ENCODE data around the gene COL27A1. TPM values are rescaled to one million over a fixed set of nuclear protein-coding genes. Genes with fewer than 3 reads are reported as not detected.

The COL27A1 gene
- 8.9 TPM for total RNA-seq

DNA sequence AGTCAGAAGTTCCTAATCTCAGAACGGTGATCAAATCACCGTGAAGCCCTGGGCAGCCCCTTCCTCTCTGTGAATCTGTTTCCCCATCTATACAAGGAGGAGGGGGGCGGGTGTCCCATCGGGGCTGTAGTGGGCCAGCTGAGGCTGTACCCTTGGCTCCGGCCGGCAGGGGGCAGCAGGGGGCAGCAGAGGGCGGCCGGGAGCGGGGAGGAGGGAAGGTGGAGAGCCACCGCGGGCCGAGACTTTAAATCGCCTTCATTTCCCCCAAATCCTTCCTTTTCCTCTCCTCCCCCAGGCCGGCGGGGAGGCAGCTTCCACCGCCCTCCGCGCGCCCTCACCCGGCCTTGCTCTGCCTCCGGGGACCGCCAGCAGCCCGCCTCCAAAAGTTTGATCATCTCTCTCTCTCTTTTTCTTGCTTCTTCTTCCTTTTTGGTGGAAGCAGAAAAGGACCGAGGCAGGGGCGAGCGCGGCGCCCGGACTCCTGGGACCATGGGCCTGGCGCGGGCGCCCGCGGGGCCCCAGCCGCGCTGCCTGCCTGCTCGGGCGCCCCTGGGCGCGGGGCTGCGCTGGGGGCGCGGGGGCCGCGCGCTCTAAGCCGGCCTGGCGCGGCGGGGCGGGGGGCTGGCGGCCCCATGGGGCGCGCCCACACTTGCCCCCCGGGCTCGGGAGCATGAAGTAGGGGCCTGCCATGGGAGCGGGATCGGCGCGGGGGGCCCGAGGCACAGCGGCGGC, at the start of gene COL27A1:
TSS of gene COL27A1 (plus strand) at position 275 of the 732 bp plus-strand sequence. CDS start at position 689, 414 bp downstream.
- Histone ChIP-seq H3K9ac (ENCODE audit: low read depth in 1 of 3, low read length in 3 of 3) (peak within 1 kb of the TSS; percentile 74 to 78 (median 76)), H3K4me1 (ENCODE audit: control insufficient read depth in 3 of 3, insufficient read depth in 3 of 3, low read length in 3 of 3) (peaks cover 12 to 27% (median 16%) of the 10 kb centered on the region in 3 donors), H3K9me3 (ENCODE audit: control insufficient read depth in 3 of 3, low read length in 3 of 3) (no peaks in the 10 kb centered on the region), H3K36me3 (ENCODE audit: control insufficient read depth in 3 of 3, insufficient read depth in 3 of 3, low read length in 3 of 3) (no peaks in the 10 kb centered on the region), H3K4me3 (ENCODE audit: low read length in 3 of 3) (peak within 1 kb of the TSS; percentile 54 to 70 (median 66)), H3K27ac (ENCODE audit: low read depth, low read length) (peak within 1 kb of the TSS; percentile 66), H3K27me3 (ENCODE audit: control insufficient read depth in 3 of 3, insufficient read depth in 3 of 3, low read length in 3 of 3) (peaks cover 13 to 27% (median 15%) of the 10 kb centered on the region in 3 donors)

DNA sequence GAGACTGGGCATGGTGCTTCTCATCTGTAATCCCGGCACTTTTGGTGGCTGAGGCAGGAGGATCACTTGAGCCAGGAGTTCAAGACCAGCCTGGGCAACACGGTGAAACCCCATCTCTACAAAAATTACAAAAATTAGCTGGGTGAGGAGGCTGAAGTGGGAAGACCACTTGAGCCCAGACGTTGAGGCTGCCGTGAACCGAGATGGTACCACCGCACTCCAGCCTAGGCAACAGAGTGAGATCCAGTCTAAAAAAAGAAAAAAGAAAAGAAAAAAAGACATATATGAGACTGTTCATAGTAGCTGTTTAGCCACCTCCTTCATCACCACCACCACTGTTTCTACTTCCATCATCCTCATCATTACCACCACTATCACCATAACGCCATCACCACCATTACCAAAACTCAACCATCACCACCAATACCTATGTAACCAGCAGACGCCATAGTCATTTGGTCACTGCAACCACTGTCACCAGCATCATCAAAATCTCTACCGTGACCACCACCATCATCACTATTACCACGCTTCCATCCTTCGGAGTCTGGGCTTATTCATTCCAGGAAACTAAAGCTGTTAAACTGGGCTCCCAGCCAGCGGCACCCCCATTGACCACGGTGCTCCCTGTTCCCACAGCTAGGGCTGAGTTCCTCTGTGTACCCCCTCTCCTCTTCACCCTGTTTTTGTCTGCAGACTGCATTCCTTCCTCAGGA, 47.9 kb upstream of the COL27A1 start:
- Histone ChIP-seq H3K9me3 (ENCODE audit: control insufficient read depth in 3 of 3, low read length in 3 of 3) (no peaks in the 10 kb centered on the region), H3K4me3 (ENCODE audit: low read length in 3 of 3) (no peak overlapping the region), H3K27ac (ENCODE audit: low read depth, low read length) (no peak overlapping the region), H3K4me1 (ENCODE audit: control insufficient read depth in 3 of 3, insufficient read depth in 3 of 3, low read length in 3 of 3) (peaks cover 0 to 3% (median under 1%) of the 10 kb centered on the region in 3 donors), H3K27me3 (ENCODE audit: control insufficient read depth in 3 of 3, insufficient read depth in 3 of 3, low read length in 3 of 3) (peaks cover 0 to 2% (median 0%) of the 10 kb centered on the region in 3 donors), H3K9ac (ENCODE audit: low read depth in 1 of 3, low read length in 3 of 3) (no peak overlapping the region), H3K36me3 (ENCODE audit: control insufficient read depth in 3 of 3, insufficient read depth in 3 of 3, low read length in 3 of 3) (no peaks in the 10 kb centered on the region)

DNA sequence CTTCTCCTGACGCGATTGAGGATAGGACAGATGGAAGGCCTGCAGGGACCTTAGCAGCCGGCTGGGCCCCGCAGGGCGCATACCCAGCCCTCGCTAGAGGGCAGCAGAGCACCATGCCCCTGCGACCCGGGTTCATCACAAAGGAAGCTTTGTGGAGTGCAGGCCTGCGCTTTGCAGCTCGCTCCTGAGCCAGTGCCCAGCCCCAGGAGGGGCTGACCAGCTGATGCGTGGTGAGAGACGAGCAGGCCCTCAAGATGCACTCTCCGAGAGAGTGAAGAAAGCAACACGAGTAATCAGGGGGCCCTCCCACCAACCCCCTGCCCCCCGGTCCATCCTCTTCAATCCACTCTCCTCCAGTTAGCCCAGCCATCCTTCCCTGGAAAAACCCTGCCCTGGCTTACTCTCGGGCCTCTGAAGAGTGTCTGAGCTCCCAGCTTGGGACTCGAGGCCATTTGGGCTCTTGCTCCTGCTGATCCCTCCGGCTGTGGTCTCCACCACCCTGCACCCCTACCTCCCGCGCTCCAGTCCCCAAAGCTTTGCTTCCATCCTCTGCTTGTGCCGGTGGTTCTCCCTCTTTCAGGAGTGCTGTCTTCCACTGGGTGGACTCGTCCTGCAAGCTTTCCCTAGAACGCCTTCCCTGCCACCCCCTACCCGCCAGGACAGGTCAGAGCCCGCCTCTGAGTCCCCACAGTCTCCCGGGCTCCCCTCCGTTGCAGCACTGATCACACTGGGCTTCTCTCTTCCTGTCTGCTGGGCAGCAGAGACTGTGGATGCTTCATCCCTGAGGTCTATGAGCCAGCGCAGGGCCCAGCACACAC, 47.1 kb upstream of the COL27A1 start:
- Histone ChIP-seq H3K9ac (ENCODE audit: low read depth in 1 of 3, low read length in 3 of 3) (no peak overlapping the region), H3K27ac (ENCODE audit: low read depth, low read length) (no peak overlapping the region)

DNA sequence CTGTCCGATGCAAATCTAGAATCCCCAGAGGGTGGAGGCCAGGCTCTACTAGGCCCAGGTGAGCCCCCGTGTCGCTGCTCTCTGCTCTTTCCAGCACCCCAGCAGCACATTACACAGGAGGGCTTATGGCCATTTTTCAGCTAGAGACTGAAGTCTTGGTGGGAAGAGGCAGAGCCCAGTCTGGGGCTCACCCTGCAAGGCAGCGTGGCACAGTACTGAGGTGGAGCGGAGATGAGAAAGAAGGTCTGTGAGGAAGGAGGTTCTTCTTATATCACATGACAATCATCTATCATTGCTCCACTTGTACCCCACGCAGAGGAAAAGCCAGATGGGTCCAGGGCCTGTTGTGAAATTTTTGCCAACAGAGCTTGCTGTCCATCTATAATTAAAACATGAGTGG, 46.2 kb upstream of the COL27A1 start:
- Histone ChIP-seq H3K4me1 (ENCODE audit: control insufficient read depth in 3 of 3, insufficient read depth in 3 of 3, low read length in 3 of 3) (peaks cover 3 to 14% (median 9%) of the 10 kb centered on the region in 3 donors), H3K27ac (ENCODE audit: low read depth, low read length) (no peak overlapping the region), H3K27me3 (ENCODE audit: control insufficient read depth in 3 of 3, insufficient read depth in 3 of 3, low read length in 3 of 3) (peaks cover 2 to 7% (median 3%) of the 10 kb centered on the region in 3 donors), H3K4me3 (ENCODE audit: low read length in 3 of 3) (no peak overlapping the region), H3K9ac (ENCODE audit: low read depth in 1 of 3, low read length in 3 of 3) (no peak overlapping the region), H3K9me3 (ENCODE audit: control insufficient read depth in 3 of 3, low read length in 3 of 3) (no peaks in the 10 kb centered on the region), H3K36me3 (ENCODE audit: control insufficient read depth in 3 of 3, insufficient read depth in 3 of 3, low read length in 3 of 3) (no peaks in the 10 kb centered on the region)

More for the DNA sequence above, 47.1 kb upstream of the COL27A1 start:
- Histone ChIP-seq H3K36me3 (ENCODE audit: control insufficient read depth in 3 of 3, insufficient read depth in 3 of 3, low read length in 3 of 3) (no peaks in the 10 kb centered on the region), H3K4me3 (ENCODE audit: low read length in 3 of 3) (no peak overlapping the region), H3K4me1 (ENCODE audit: control insufficient read depth in 3 of 3, insufficient read depth in 3 of 3, low read length in 3 of 3) (peaks cover under 1 to 7% (median 3%) of the 10 kb centered on the region in 3 donors), H3K9me3 (ENCODE audit: control insufficient read depth in 3 of 3, low read length in 3 of 3) (no peaks in the 10 kb centered on the region), H3K27me3 (ENCODE audit: control insufficient read depth in 3 of 3, insufficient read depth in 3 of 3, low read length in 3 of 3) (peaks cover 0 to 2% (median 2%) of the 10 kb centered on the region in 3 donors)

DNA sequence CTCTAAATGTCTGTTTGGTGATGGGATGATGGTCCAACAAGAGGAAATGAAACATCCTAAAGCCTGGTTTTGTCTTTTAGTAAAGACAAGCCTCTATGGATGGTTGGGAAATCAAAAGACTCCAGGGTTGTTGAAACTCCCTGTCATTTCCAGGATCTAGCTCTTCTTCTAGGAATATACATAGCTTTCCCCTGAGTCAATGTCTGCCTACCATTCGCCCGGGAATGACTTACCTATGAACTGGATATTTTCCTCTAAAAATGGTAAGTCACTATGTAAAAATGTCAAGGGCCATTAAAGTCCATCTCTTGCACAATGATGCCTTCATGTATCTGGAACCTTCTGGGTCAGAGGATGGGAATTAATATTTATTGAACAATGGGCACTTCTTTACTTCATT, 45.2 kb upstream of the COL27A1 start:
- no peak overlapping the region for H3K9ac ChIP-seq (ENCODE audit: low read depth in 1 of 3, low read length in 3 of 3)
- H3K27me3 ChIP-seq (ENCODE audit: control insufficient read depth in 3 of 3, insufficient read depth in 3 of 3, low read length in 3 of 3), result peaks cover 2 to 7% (median 5%) of the 10 kb centered on the region in 3 donors
- no peak overlapping the region for H3K27ac ChIP-seq (ENCODE audit: low read depth, low read length)
- H3K4me3 ChIP-seq (ENCODE audit: low read length in 3 of 3), result no peak overlapping the region
- H3K36me3 ChIP-seq (ENCODE audit: control insufficient read depth in 3 of 3, insufficient read depth in 3 of 3, low read length in 3 of 3), result no peaks in the 10 kb centered on the region
- no peaks in the 10 kb centered on the region for H3K9me3 ChIP-seq (ENCODE audit: control insufficient read depth in 3 of 3, low read length in 3 of 3)
- peaks cover 3 to 14% (median 9%) of the 10 kb centered on the region in 3 donors for H3K4me1 ChIP-seq (ENCODE audit: control insufficient read depth in 3 of 3, insufficient read depth in 3 of 3, low read length in 3 of 3)

DNA sequence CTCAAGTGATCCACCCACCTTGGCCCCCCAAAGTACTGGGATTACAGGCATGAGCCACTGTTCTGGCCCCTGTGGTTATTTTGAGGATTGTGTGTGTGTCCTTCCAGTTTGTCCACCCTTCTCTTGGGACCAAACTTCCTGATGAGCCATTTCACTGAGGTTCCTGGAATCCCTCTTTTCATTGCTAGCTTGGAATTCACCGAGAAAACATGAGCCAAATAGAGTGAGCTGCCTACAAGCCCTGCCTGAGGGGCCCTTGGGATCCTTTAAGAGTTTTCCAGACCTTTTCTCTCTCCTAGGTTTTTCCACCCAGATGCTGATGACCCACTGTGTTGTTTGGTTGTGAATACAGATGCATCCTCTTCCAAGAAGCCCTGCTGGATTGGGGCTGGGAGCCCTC, 43.0 kb upstream of the COL27A1 start:
- Histone ChIP-seq H3K9me3 (ENCODE audit: control insufficient read depth in 3 of 3, low read length in 3 of 3) (no peaks in the 10 kb centered on the region), H3K27ac (ENCODE audit: low read depth, low read length) (peak overlapping the region; percentile 56), H3K36me3 (ENCODE audit: control insufficient read depth in 3 of 3, insufficient read depth in 3 of 3, low read length in 3 of 3) (no peaks in the 10 kb centered on the region), H3K9ac (ENCODE audit: low read depth in 1 of 3, low read length in 3 of 3) (no peak overlapping the region), H3K27me3 (ENCODE audit: control insufficient read depth in 3 of 3, insufficient read depth in 3 of 3, low read length in 3 of 3) (peaks cover 8 to 16% (median 14%) of the 10 kb centered on the region in 3 donors), H3K4me1 (ENCODE audit: control insufficient read depth in 3 of 3, insufficient read depth in 3 of 3, low read length in 3 of 3) (peaks cover 5 to 19% (median 13%) of the 10 kb centered on the region in 3 donors), H3K4me3 (ENCODE audit: low read length in 3 of 3) (no peak overlapping the region)

DNA sequence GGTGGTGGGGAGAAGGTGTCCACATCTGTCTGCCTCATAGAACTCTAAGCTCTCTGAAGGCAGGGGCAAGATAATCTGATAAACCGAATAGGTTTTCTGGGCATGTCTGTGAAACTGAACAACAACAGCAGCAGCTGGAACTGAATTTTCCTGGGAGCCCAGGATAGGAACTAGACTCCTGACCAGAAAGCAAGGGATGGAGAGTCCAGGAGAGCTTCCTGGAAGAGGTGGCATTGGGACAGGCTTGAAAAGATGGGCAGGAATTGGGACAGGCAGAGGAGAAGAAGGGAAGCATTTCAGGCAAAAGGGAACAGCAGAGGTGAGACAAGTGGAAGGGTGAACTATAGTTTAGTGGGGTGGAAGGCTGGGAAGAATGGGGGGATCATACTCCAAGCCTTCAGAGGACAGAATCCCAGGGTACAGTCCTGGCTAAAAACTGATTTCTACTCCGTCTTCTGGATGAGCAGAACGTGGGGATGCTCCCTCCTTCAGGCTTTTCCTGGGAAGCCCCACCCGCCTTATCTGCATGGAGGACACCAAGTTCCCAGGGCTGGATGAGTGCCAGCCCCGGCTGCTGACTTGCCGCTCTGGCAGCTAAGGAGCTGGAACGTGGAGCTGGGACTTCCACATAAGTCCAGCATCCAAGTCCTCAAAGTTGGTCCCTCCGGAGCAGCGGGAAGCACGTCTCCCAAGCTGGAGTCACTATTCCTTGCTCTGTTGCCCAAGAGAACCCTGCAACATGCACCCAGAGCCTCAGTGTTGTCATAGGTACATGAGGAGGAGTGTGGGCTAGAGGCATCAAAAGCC, 42.4 kb upstream of the COL27A1 start:
- no peaks in the 10 kb centered on the region for H3K9me3 ChIP-seq (ENCODE audit: control insufficient read depth in 3 of 3, low read length in 3 of 3)
- no peak overlapping the region for H3K4me3 ChIP-seq (ENCODE audit: low read length in 3 of 3)
- H3K27me3 ChIP-seq (ENCODE audit: control insufficient read depth in 3 of 3, insufficient read depth in 3 of 3, low read length in 3 of 3), result peaks cover 8 to 21% (median 17%) of the 10 kb centered on the region in 3 donors
- peaks cover 5 to 19% (median 10%) of the 10 kb centered on the region in 3 donors for H3K4me1 ChIP-seq (ENCODE audit: control insufficient read depth in 3 of 3, insufficient read depth in 3 of 3, low read length in 3 of 3)
- peak overlapping the region in 1 of 3 donors; percentile 45 for H3K9ac ChIP-seq (ENCODE audit: low read depth in 1 of 3, low read length in 3 of 3)
- H3K27ac ChIP-seq (ENCODE audit: low read depth, low read length), result peak overlapping the region; percentile 56
- H3K36me3 ChIP-seq (ENCODE audit: control insufficient read depth in 3 of 3, insufficient read depth in 3 of 3, low read length in 3 of 3), result no peaks in the 10 kb centered on the region

GRCh38 chr9:114114364-114114763, 41.0 kb upstream of the COL27A1 start:
- Histone ChIP-seq H3K27ac (ENCODE audit: low read depth, low read length) (no peak overlapping the region), H3K4me1 (ENCODE audit: control insufficient read depth in 3 of 3, insufficient read depth in 3 of 3, low read length in 3 of 3) (peaks cover 5 to 19% (median 10%) of the 10 kb centered on the region in 3 donors), H3K27me3 (ENCODE audit: control insufficient read depth in 3 of 3, insufficient read depth in 3 of 3, low read length in 3 of 3) (peaks cover 8 to 30% (median 28%) of the 10 kb centered on the region in 3 donors)

DNA sequence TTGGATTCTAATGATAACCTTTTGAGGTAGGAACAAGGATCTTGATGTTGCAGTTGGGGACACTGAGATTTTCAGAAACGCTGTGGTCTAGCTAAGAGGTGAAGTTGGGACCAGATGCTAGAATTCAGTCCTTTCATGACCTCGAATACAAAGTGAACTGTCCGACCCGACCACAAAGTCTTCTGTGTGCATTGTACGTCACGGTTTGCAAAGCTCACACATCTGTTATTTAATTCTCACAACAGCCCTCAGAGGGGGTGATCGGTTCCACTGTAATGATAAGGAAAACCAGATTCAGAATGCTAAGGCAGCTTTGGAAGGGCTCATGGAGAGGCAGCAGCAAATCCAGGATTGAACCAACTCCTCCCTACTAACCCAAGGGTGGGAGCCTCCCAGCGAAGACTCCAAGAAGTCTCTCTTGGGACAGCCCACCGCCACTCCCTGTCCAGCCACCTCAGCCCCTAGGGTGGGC, 39.6 kb upstream of the COL27A1 start:
- H3K4me1 ChIP-seq (ENCODE audit: control insufficient read depth in 3 of 3, insufficient read depth in 3 of 3, low read length in 3 of 3), result peaks cover 5 to 19% (median 10%) of the 10 kb centered on the region in 3 donors
- H3K4me3 ChIP-seq (ENCODE audit: low read length in 3 of 3), result no peak overlapping the region
- H3K36me3 ChIP-seq (ENCODE audit: control insufficient read depth in 3 of 3, insufficient read depth in 3 of 3, low read length in 3 of 3), result no peaks in the 10 kb centered on the region
- no peaks in the 10 kb centered on the region for H3K9me3 ChIP-seq (ENCODE audit: control insufficient read depth in 3 of 3, low read length in 3 of 3)
- no peak overlapping the region for H3K9ac ChIP-seq (ENCODE audit: low read depth in 1 of 3, low read length in 3 of 3)
- H3K27me3 ChIP-seq (ENCODE audit: control insufficient read depth in 3 of 3, insufficient read depth in 3 of 3, low read length in 3 of 3), result peaks cover 8 to 31% (median 28%) of the 10 kb centered on the region in 3 donors
- H3K27ac ChIP-seq (ENCODE audit: low read depth, low read length), result no peak overlapping the region

More at GRCh38 chr9:114114364-114114763, 41.0 kb upstream of the COL27A1 start:
- Histone ChIP-seq H3K4me3 (ENCODE audit: low read length in 3 of 3) (no peak overlapping the region), H3K9ac (ENCODE audit: low read depth in 1 of 3, low read length in 3 of 3) (no peak overlapping the region), H3K9me3 (ENCODE audit: control insufficient read depth in 3 of 3, low read length in 3 of 3) (no peaks in the 10 kb centered on the region), H3K36me3 (ENCODE audit: control insufficient read depth in 3 of 3, insufficient read depth in 3 of 3, low read length in 3 of 3) (no peaks in the 10 kb centered on the region)

Data from skeletal muscle tissue (tissue), 4 donors.